HG02840 (cell line): ENCODE measurements around the gene SPDL1.

Source experiments
- ATAC-seq: cut with Tn5 transposase; IDR thresholded peaks from one replicate; pipeline ENCODE4 v1.9.1; 2021; ENCODE audit warnings: mild to moderate bottlenecking, moderate library complexity, moderate number of reproducible peaks; ENCODE audit not compliant: unreplicated experiment, low FRiP score

SPDL1 gene

GRCh38 chr5:169628892-169629291 is 45.3 kb downstream of the SPDL1 start:
- no peak for ATAC-seq

- ATAC-seq = no peak
These were observed 46.4 kb downstream of the SPDL1 start for GRCh38 chr5:169629847-169630548.

GRCh38 chr5:169631360-169631759 is 47.8 kb downstream of the SPDL1 start:
- ATAC-seq = no peak

- ATAC-seq = no peak
These were observed 49.4 kb downstream of the SPDL1 start for GRCh38 chr5:169632946-169633345.

GRCh38 chr5:169634606-169635005 is 51.0 kb downstream of the SPDL1 start:
- no peak for ATAC-seq

- no peak for ATAC-seq
These were observed 52.4 kb downstream of the SPDL1 start for GRCh38 chr5:169635936-169636335.

GRCh38 chr5:169636477-169637084 is 53.0 kb downstream of the SPDL1 start:
- no peak for ATAC-seq

GRCh38 chr5:169637085-169637548 is 53.5 kb downstream of the SPDL1 start, which contains the start of gene DOCK2:
Gene DOCK2 (plus strand): TSS chr5:169637275. CDS start chr5:169637327, 52 bp downstream.
- peak; percentile 90 for ATAC-seq

- peak; percentile 50 for ATAC-seq
These were observed 54.1 kb downstream of the SPDL1 start for GRCh38 chr5:169637549-169638121.

GRCh38 chr5:169641253-169641652 is 57.7 kb downstream of the SPDL1 start:
- no peak for ATAC-seq

GRCh38 chr5:169646856-169647255 is 63.3 kb downstream of the SPDL1 start:
- ATAC-seq = peak; percentile 35

- ATAC-seq = peak; percentile 31
These were observed 64.0 kb downstream of the SPDL1 start for GRCh38 chr5:169647566-169647965.

GRCh38 chr5:169648725-169649310 is 65.2 kb downstream of the SPDL1 start:
- ATAC-seq = no peak

GRCh38 chr5:169649486-169649885 is 65.9 kb downstream of the SPDL1 start:
- no peak for ATAC-seq

- ATAC-seq = peak; percentile 53
These were observed 67.2 kb downstream of the SPDL1 start for GRCh38 chr5:169650701-169651331.

- no peak for ATAC-seq
These were observed 68.0 kb downstream of the SPDL1 start for GRCh38 chr5:169651526-169651925.

- no peak for ATAC-seq
These were observed 68.5 kb downstream of the SPDL1 start for GRCh38 chr5:169652057-169652456.

GRCh38 chr5:169653091-169653490 is 69.5 kb downstream of the SPDL1 start:
- no peak for ATAC-seq
